HG02642 (cell line): ENCODE data around the gene RNF121.

Experiments used
- ATAC-seq: cut with Tn5 transposase; IDR thresholded peaks from one replicate; pipeline ENCODE4 v1.9.1; 2021; ENCODE audit warnings: mild to moderate bottlenecking; ENCODE audit not compliant: unreplicated experiment, poor library complexity

The RNF121 gene

GRCh38 chr11:72002841-72003775, 74.3 kb downstream of the RNF121 start:
- ATAC-seq, result no peak

- ATAC-seq, result no peak
Measured at GRCh38 chr11:72003776-72004171, 74.9 kb downstream of the RNF121 start.

DNA sequence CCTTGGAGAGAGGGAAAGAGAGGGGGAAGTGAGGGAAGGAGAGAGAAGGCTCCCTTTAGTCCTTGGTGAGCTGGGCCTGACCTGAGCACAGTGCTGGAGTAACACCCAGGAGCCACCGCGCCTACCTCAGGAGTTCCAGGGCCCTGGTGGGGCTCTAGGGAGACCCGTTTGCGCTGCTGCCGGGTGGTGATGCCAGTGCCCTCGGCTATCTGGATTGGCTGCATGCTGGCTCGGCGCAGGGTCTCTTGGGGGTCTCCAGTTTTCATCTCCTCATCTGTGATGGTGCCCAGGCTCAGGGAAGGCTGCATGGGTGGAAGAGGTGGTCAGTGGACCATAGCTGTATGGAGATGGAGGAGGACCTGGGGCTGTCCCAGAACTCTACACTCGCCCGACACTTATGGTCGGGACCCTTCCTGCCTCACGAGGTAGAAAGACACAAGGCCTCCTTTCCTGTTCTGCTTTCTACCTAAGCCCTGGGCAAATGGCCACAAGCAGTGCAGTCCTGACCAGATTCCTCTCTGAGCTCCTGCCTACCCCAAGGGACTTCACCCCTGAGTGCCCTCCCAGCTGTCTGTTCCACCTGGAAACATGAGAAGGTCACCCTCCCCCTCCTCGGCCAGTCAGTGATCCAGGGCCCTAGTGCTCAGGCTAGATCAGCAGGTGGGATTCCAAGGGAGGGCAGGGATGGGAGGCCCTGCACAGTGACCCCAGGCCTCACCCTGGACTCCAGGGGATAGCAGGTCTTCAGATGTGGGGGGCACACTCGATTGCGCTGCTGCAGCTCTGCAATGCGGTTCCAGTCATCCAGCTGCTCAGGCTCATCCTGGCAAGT, 75.9 kb downstream of the RNF121 start:
- ATAC-seq, result no peak

GRCh38 chr11:72005347-72006260, 76.8 kb downstream of the RNF121 start:
- ATAC-seq, result no peak

GRCh38 chr11:72006309-72007088, 77.7 kb downstream of the RNF121 start:
- no peak for ATAC-seq

DNA sequence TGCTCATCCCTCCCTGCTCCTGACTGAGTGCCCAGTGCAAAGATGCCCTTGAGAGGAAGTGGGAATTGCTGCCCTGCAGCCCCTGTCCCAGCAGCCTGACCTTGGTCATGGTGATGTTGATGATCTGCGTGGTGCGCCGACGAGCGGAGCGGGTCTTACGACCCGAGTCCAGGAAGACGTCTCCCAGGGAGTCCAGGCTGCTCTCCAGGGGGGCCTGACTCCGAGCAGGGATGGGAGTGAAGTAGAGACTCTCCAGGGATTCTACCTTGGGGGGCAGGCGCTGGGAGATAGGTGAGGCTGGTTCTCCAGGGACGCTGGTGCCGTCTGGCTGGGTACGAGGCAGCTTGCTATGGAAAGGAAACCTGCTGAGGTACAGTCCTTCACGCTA, 78.2 kb downstream of the RNF121 start:
- ATAC-seq, result no peak

- ATAC-seq, result no peak
Measured at GRCh38 chr11:72007587-72007986, 78.7 kb downstream of the RNF121 start.

- no peak for ATAC-seq
Measured at GRCh38 chr11:72008728-72009127, 79.9 kb downstream of the RNF121 start.

DNA sequence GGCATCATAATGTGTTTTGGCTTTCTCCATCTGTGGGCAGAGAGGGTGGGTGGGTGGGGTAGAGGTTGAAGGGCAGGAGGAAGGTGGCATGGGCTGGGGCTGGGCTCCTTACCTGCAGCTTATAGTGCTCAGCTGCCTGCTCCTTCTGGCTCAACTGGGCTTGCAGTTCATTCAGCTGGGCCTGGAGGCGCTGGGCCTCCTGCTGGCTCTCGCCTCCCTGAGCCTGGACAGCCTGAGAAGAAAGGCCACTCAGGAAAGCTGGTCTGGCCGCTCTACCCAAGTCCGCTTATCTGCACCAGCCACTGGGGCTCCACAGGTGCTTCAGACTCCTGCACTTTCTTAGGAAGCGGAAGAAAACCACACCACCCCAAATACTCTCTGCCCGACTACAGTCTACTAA, 80.3 kb downstream of the RNF121 start:
- no peak for ATAC-seq

DNA sequence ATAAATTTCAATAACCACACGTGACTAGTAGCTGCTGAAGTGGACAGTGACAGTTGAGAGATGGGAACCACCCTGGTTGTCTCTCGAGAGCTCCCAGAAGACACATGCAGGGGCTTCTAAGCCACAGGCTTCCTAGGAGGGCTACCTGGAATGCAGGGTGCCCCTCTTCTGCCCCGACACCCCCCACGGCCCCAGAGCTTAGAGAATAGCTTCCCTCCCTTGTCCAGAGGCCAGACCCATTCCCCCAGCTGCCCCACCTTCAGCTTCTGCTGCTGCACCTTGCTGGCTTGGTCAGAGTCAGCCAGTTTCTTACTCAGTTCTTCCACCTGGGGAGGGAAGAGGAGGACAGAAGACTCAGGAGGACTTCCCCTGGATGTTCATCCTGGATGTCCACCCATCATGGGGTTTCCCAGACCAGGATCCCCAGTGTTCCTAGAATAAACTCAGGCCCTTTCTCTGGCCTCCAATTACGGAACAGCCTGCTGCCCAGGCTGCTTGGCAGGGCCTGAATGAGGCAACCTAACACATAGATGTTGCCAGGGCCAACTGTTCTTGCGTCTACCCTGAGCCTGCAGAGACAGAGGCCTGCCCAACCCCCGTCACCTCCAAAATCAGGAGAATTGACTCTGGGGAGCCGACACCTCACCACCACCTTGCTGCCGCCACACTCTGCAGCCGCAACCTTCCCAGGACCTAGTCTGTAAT, 81.8 kb downstream of the RNF121 start:
- no peak for ATAC-seq

DNA sequence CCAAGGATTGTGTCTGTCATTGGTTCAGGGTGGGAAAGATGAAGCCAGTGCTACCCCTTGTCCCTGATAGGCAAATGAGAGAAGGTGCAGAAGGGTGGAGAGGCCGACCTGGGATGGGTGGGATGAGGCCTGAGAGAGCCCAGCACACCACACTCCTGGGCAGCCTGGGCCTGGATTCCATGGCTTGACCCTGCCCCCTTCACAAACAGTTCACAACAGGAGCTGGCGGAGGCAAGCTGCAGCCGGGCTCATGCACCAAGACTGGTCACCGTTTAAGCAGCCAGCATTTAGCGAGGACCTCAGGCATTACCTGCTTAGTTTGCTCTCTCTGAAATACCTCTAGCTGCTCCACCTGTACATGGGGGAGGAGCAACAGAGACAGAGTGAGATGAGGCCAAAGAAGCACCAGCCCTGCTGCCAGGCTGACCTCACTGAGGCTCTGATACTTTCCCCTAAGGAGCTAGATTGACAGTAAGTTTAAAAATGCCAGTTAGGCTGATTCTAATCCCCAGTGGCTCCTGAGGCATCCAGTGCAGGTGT, 83.3 kb downstream of the RNF121 start:
- no peak for ATAC-seq

DNA sequence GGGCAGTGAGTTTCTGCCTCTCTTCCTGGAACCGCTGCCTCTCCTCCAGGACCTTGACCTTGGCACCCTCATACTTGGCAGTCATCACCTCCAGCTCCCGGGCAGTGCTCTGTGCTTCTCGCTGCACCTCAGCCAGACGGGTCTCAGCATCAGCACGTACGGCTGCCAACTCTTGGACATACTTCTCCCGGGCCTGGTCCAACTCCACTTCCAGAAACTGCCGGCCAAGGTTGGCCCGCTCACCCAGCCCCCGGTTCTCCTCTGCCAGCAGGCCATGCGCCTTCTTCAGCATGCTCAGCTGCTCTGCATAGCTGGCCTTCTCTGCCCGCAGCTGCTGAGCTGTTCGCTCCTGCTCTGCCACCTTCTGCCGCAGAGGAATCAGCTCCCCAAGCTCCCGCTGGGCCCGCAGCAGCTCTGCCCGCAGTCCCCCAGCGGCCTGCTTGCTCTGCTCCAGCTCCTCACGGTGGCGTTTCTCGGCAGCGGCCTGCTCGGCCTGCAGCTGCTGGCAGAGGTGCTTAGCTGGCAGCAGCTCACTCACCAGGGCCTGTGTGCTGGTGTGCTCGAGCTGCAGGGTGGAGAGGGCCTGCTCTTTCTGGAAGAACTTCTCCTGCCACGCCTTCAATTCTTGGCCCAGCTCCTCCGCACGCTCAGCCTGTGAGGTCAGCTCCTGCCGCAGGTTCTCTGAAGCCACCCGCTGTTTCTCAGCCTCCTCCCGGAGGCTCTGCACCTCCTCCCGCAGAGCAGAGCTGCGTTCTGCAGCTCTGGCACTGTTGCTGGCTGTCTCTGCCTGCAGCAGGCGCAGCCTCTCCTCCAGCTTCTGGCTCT, 84.3 kb downstream of the RNF121 start:
- ATAC-seq, result no peak

DNA sequence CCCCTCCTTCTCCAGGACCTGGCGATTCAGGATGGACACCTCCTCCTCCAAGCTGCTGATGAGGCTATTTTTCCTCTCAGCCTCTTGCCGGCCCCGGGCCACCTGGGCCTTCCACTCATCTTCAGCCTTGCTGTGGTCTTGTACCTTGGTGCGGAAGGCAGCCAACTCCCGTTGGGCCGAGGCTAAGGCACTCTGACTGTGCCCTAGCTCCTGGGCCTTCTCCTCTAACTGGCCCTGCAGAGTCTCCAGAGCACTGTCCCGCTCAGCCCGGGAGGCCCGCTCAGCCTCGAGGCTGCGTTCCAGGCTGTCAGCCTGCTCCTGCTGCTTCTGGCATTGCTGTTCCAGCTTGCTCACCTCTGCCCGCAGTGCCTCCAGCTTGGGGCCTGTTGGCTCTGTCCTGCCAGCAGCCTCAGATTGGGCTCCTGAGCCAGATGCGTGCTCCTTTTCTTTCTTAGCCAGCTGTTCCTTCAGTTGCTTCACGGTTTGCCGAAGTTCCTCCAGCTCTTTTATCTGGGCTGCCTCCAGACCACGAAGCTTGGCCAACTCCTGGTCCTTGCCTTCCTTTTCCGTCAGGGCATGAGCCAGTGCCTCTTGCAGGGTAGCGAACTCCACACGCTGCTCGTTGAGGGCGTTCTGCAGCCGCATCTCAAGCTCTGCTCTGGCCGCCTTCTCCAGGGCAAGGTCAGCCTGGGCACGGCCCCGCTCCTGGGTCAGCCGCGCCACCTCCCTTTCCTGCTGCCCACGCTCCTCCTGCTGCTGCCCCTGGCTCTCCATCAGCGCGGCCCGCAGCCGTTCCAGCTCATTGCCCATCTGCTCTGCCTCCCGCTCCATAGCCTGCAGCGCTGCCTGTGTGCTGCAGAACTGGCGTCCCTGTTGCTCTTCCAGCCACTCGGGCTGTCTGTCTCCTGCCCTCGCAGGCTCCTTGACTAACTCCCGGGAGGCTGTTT, 85.2 kb downstream of the RNF121 start:
- ATAC-seq, result no peak

DNA sequence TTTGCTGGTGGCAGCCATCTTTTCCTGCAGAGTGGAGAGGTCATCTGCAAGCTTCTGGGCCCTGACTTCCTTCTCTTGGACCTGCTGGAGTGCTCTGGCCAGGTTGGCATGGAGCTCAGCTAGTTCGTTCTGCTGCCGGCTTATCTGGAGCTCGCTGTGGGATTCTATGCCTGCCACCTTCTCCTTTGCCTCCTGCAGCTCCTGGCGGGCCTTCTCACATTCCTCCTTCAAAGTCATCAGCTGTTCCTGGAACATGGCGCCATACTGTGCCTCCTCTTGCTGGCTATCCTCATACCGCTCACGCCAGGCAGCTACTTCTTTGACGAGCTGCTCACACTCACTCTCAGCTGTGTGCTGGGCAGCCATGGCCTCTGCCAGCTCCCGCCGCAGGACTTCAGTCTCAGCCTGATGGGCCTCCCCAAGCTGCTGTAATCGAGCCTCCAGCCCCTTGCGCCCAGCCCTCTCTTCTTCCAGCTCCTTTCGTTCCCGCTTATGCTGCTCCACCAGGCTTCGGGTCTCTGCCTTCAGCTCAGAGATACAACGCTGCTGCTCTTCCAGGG, 86.0 kb downstream of the RNF121 start:
- ATAC-seq, result no peak

DNA sequence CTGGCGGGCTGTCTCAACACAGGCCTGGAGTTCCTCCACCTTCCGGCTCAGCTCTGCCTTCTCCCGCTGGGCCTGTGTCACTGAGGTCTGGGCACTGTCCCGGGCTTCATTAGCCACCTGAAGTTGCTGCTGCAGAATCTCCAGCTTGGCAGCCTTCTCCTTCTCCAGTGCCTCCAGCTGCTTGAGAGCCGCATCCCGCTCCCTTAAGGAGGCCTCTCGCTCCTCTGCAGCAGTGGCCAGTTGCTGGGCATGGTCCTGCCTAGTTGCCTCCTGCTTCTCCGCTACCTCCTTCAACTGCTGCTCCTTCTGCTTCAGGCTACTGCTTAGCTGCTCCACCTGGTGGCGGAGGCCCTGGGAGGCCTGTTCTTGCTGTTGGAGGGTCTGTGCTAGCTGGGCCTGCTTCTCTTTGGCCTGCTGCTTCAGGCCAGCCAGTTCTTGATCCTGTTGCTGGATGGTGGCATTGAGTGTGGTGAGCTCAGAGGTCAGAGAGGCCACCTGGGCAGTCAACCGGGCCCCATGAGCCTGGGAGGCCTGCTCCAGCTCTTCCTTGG, 86.7 kb downstream of the RNF121 start:
- ATAC-seq, result no peak

GRCh38 chr11:72018171-72018570, 89.3 kb downstream of the RNF121 start:
- no peak for ATAC-seq
